ENCODE data around the gene THAP5.

The THAP5 gene

DNA sequence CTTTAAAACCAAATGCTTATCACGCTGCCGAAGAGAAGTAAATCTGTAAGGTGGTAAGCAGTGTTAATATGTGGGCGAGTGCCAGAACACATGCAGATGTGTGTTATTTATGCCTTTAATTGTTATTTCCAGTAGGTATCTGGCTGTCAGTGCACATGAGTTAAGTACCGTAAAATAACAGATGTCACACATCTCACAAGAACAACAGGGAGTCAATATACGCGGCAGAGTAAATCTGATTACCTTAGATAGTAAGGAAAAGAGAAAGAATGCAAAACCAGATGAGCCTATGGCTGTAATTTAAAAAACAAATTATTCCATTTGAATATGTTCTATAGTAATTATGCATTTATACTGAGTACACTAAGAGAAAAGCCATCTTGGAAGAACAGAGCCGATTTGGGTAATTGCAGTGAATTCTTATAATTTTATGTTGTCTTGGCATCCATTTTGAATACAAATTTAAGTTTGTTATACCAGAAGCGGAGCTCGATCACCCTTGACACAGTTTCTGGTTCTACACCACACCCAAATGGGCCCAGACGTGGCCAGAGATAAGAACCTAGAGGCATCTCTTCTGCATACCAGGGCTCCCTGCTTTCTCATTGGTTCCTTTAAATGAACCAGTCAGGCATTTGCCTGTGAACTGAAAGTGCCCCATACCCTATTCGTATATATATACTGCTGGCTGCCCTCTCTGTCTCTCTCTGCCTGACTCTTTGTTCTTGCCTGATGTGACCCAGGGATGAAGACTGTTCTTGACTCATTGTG lies 35.0 kb upstream of the THAP5 start:
- TF ChIP-seq MAX (IDR thresholded peaks at IDR 0.05) (no peak), CEBPB (IDR thresholded peaks at IDR 0.05) (no peak), TAF1 (IDR thresholded peaks at IDR 0.05; ENCODE audit: low read depth) (no peak), CREB1 (IDR thresholded peaks at IDR 0.05; ENCODE audit: low read depth) (no peak), NFIC (IDR thresholded peaks at IDR 0.05) (no peak), EP300 (IDR thresholded peaks at IDR 0.05; ENCODE audit: borderline replicate concordance) (no peak), ZBTB7A (IDR thresholded peaks at IDR 0.05; ENCODE audit: low read depth) (no peak), TCF12 (IDR thresholded peaks at IDR 0.05; ENCODE audit: low read depth) (no peak), USF1 (IDR thresholded peaks at IDR 0.05) (no peak), RAD21 (IDR thresholded peaks at IDR 0.05; ENCODE audit: low read depth) (no peak), YY1 (IDR thresholded peaks at IDR 0.05; ENCODE audit: low read depth) (no peak), REST (IDR thresholded peaks at IDR 0.05; ENCODE audit: low read depth) (no peak), TEAD4 (IDR thresholded peaks at IDR 0.05) (no peak), FOXM1 (IDR thresholded peaks at IDR 0.05; ENCODE audit: borderline replicate concordance, low read depth) (no peak)

DNA sequence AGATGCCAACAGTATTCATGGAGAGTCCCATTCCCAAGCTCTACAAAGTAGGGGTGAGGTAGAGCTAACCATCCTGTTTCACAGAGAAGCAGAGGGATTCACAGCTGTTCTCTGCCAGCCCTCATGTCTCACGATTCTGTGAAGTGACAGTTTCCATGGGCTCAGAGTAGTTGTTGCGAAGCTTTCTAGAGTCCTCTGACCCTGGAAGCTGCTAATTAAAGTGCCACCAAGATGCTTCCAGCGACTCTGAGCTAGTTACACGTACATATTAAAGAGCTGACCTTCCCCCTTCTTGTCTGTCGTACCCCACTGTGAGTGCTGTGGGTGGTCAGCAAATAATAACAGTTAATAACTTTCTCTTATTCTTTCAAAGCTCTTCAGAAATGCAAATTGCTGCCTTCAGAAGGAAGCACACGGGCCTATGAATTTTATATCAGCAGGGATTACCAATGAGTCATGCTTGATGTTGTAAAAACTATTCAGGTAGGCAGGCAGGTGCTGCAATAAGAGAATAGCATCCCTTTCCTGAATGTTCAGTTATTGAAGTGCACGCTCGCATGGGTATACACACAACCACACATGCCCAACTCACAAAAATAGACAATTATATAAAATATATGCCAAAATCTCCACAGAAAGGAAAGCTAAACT lies 34.3 kb upstream of the THAP5 start:
- TF ChIP-seq EGR1 (IDR thresholded peaks at IDR 0.05), result no peak
- no peak for TF ChIP-seq TEAD4 (IDR thresholded peaks at IDR 0.05)
- no peak for TF ChIP-seq CEBPB (IDR thresholded peaks at IDR 0.05)
- no peak for TF ChIP-seq TCF12 (IDR thresholded peaks at IDR 0.05; ENCODE audit: low read depth)
- TF ChIP-seq TAF1 (IDR thresholded peaks at IDR 0.05; ENCODE audit: low read depth), result no peak
- no peak for TF ChIP-seq NFIC (IDR thresholded peaks at IDR 0.05)
- no peak for TF ChIP-seq YY1 (IDR thresholded peaks at IDR 0.05; ENCODE audit: low read depth)
- TF ChIP-seq MAX (IDR thresholded peaks at IDR 0.05), result no peak
- no peak for TF ChIP-seq EP300 (IDR thresholded peaks at IDR 0.05; ENCODE audit: borderline replicate concordance)
- TF ChIP-seq REST (IDR thresholded peaks at IDR 0.05; ENCODE audit: low read depth), result no peak
- no peak for TF ChIP-seq RAD21 (IDR thresholded peaks at IDR 0.05; ENCODE audit: low read depth)
- TF ChIP-seq CREB1 (IDR thresholded peaks at IDR 0.05; ENCODE audit: low read depth), result no peak
- no peak for TF ChIP-seq FOXM1 (IDR thresholded peaks at IDR 0.05; ENCODE audit: borderline replicate concordance, low read depth)
- TF ChIP-seq ZBTB7A (IDR thresholded peaks at IDR 0.05; ENCODE audit: low read depth), result no peak
- no peak for TF ChIP-seq USF1 (IDR thresholded peaks at IDR 0.05)

DNA sequence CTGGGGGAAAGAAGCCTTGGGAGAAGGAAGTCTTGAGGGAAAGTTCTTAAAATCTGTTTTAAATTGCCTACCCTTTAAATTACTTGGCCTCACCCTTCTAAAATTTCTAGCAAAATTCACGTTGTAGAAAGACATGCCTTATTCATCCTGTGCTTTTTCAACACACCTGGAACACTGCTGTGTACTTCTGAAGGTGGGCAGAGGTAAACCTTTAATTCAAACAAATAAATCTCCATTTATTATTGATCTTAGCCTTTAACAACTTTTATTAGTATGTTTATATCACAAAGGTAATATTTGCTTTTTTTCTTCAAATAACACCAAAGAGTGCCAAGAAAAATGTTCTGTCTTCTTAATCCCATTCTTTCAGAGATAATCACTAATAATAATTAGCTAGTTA lies 30.9 kb upstream of the THAP5 start:
- TF ChIP-seq YY1 (IDR thresholded peaks at IDR 0.05; ENCODE audit: low read depth), result no peak
- TF ChIP-seq ZBTB7A (IDR thresholded peaks at IDR 0.05; ENCODE audit: low read depth), result no peak
- TF ChIP-seq TCF12 (IDR thresholded peaks at IDR 0.05; ENCODE audit: low read depth), result no peak
- no peak for TF ChIP-seq CREB1 (IDR thresholded peaks at IDR 0.05; ENCODE audit: low read depth)
- TF ChIP-seq TAF1 (IDR thresholded peaks at IDR 0.05; ENCODE audit: low read depth), result no peak
- TF ChIP-seq REST (IDR thresholded peaks at IDR 0.05; ENCODE audit: low read depth), result no peak
- no peak for TF ChIP-seq EGR1 (IDR thresholded peaks at IDR 0.05)
- no peak for TF ChIP-seq EP300 (IDR thresholded peaks at IDR 0.05; ENCODE audit: borderline replicate concordance)
- TF ChIP-seq RAD21 (IDR thresholded peaks at IDR 0.05; ENCODE audit: low read depth), result no peak
- TF ChIP-seq FOXM1 (IDR thresholded peaks at IDR 0.05; ENCODE audit: borderline replicate concordance, low read depth), result no peak
- no peak for TF ChIP-seq CEBPB (IDR thresholded peaks at IDR 0.05)
- TF ChIP-seq USF1 (IDR thresholded peaks at IDR 0.05), result no peak
- TF ChIP-seq MAX (IDR thresholded peaks at IDR 0.05), result no peak
- no peak for TF ChIP-seq TEAD4 (IDR thresholded peaks at IDR 0.05)
